PFSK-1 (cell line): Measurements from ENCODE around the gene MAD1L1.

ENCODE experiments used
- FOXP2 ChIP-seq: optimal IDR thresholded peaks from 2 replicates; pipeline ENCODE3; 2011; ENCODE audit warnings: borderline replicate concordance, control low read depth, inconsistent platforms; ENCODE audit not compliant: insufficient read depth; ENCODE audit errors: extremely low read length, extremely low read depth
- POLR2AphosphoS5 ChIP-seq: IDR thresholded peaks from 2 replicates; pipeline ENCODE4 v1.6.1; 2012; ENCODE audit warnings: low read depth, mild to moderate bottlenecking, control low read depth, low read length, moderate library complexity
- REST ChIP-seq, 2 experiments: IDR thresholded peaks; 2 replicates each; pipeline versions ENCODE4 v1.6.1 to v1.8.0; 2011 to 2012; ENCODE audit warnings: low read depth in 2 of 2, low read length in 2 of 2, control low read depth in 1 of 2, inconsistent platforms in 1 of 2, mild to moderate bottlenecking in 1 of 2, moderate library complexity in 1 of 2; ENCODE audit not compliant: insufficient read depth in 1 of 2
- SIN3A ChIP-seq: IDR thresholded peaks from 2 replicates; pipeline ENCODE4 v1.6.1; 2012; ENCODE audit warnings: mild to moderate bottlenecking, low read length, moderate library complexity, borderline replicate concordance; ENCODE audit not compliant: insufficient read depth
- TAF1 ChIP-seq: IDR thresholded peaks from 2 replicates; pipeline ENCODE4 v1.6.1; 2012; ENCODE audit warnings: low read length, control low read depth, borderline replicate concordance; ENCODE audit not compliant: insufficient read depth

MAD1L1 gene

GRCh38 chr7:2017914-2018568, 214.7 kb downstream of the MAD1L1 start:
- TF ChIP-seq POLR2AphosphoS5, result no peak

- no peak for TF ChIP-seq FOXP2
- TF ChIP-seq REST (IDR thresholded peaks at IDR 0.05; ENCODE audit: insufficient read depth in 1 of 2, low read depth in 2 of 2, low read length in 2 of 2), result no peak
- no peak for TF ChIP-seq SIN3A
- no peak for TF ChIP-seq POLR2AphosphoS5
- TF ChIP-seq TAF1, result no peak
These were observed 215.3 kb downstream of the MAD1L1 start for GRCh38 chr7:2017481-2017891.

- TF ChIP-seq POLR2AphosphoS5, result no peak
- TF ChIP-seq FOXP2, result no peak
- no peak for TF ChIP-seq SIN3A
- no peak for TF ChIP-seq TAF1
- TF ChIP-seq REST (IDR thresholded peaks at IDR 0.05; ENCODE audit: insufficient read depth in 1 of 2, low read depth in 2 of 2, low read length in 2 of 2), result no peak
These were observed 215.8 kb downstream of the MAD1L1 start for GRCh38 chr7:2016761-2017480.

GRCh38 chr7:2016021-2016631, 216.6 kb downstream of the MAD1L1 start:
- TF ChIP-seq TAF1 (no peak), REST (IDR thresholded peaks at IDR 0.05; ENCODE audit: insufficient read depth in 1 of 2, low read depth in 2 of 2, low read length in 2 of 2) (no peak), POLR2AphosphoS5 (no peak), SIN3A (no peak), FOXP2 (no peak)

GRCh38 chr7:2015251-2015871, 217.4 kb downstream of the MAD1L1 start:
- TF ChIP-seq FOXP2 (no peak), SIN3A (no peak), REST (IDR thresholded peaks at IDR 0.05; ENCODE audit: insufficient read depth in 1 of 2, low read depth in 2 of 2, low read length in 2 of 2) (no peak), TAF1 (no peak), POLR2AphosphoS5 (no peak)
